ENCODE data around the gene FAM89A. TPM values are rescaled to one million over a fixed set of nuclear protein-coding genes. Genes with fewer than 3 reads are reported as not detected.

Gene FAM89A
- total and polyA plus RNA-seq, 9 donors: 7.0 to 18.0 (median 9.6) TPM

DNA sequence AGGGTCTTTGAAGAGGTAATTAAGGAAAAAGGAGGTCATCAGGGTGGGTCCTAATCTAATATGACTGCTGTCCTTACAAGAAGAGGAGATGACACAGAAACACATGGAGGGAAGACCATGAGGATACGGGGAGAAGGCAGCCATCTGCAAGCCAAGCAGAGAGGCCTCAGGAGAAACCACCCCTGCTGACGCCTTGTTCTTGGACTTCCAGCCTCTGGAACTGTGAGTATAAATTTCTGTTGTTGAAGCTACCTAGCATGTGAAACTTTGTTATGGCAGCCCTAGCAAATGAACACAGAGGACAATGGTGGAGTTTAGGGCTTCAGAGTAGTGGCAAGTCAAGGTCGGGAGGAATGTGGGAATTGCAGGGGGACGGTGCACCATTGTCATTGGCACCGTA, 36.7 kb upstream of the FAM89A start:
- 84 to 94% (median 92%) methylated on average over 5 of the region's 5 CpGs for WGBS, 3 donors
- H3K9me3 ChIP-seq: no peaks in the 10 kb centered on the region
- TF ChIP-seq, protein P1, sequence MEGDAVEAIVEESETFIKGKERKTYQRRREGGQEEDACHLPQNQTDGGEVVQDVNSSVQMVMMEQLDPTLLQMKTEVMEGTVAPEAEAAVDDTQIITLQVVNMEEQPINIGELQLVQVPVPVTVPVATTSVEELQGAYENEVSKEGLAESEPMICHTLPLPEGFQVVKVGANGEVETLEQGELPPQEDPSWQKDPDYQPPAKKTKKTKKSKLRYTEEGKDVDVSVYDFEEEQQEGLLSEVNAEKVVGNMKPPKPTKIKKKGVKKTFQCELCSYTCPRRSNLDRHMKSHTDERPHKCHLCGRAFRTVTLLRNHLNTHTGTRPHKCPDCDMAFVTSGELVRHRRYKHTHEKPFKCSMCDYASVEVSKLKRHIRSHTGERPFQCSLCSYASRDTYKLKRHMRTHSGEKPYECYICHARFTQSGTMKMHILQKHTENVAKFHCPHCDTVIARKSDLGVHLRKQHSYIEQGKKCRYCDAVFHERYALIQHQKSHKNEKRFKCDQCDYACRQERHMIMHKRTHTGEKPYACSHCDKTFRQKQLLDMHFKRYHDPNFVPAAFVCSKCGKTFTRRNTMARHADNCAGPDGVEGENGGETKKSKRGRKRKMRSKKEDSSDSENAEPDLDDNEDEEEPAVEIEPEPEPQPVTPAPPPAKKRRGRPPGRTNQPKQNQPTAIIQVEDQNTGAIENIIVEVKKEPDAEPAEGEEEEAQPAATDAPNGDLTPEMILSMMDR (IDR thresholded peaks at IDR 0.05): no peak
- TF ChIP-seq EP300 (IDR thresholded peaks at IDR 0.05) (no peak), POLR2A (IDR thresholded peaks at IDR 0.05) (no peak)
- H3K27me3 ChIP-seq: no peaks in the 10 kb centered on the region
- intact Hi-C loops (cut with DNase I): no loop called here
- no peak overlapping the region for H3K27ac ChIP-seq
- no peak overlapping the region for H3K4me3 ChIP-seq
- no peaks in the 10 kb centered on the region for H3K36me3 ChIP-seq
- DNase-seq: no peak
- no peaks in the 10 kb centered on the region for H3K4me1 ChIP-seq (ENCODE audit: insufficient read depth)

DNA sequence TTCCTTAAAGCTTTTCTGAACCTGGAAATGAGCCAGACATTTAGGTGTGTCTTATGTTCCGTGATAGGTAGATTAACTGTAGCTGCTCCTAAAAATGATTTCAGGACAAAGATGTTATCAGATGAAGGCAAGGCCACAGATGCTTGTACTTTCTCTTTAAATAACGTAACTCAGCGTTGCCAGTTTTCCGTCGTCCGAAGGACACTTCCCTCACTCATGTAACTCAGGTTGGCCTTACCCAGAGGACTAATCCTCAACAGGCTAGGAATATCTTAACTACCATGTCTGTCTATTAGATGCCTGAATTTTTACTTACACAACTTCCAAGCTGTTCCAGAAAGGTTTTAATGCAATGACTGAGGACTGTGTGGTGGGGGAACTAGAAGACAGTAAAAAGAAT, 35.4 kb upstream of the FAM89A start:
- H3K27me3 ChIP-seq: no peaks in the 10 kb centered on the region
- no peak overlapping the region for H3K27ac ChIP-seq
- intact Hi-C loops (cut with DNase I): no loop called here
- H3K4me1 ChIP-seq (ENCODE audit: insufficient read depth): no peaks in the 10 kb centered on the region
- no peaks in the 10 kb centered on the region for H3K9me3 ChIP-seq
- H3K4me3 ChIP-seq: no peak overlapping the region
- H3K36me3 ChIP-seq: no peaks in the 10 kb centered on the region
- DNase-seq: no peak
- 58 to 70% (median 59%) methylated on average over 6 of the region's 6 CpGs for WGBS, 3 donors
- no peak for TF ChIP-seq EP300 (IDR thresholded peaks at IDR 0.05)
- TF ChIP-seq, protein P1 (IDR thresholded peaks at IDR 0.05): no peak

DNA sequence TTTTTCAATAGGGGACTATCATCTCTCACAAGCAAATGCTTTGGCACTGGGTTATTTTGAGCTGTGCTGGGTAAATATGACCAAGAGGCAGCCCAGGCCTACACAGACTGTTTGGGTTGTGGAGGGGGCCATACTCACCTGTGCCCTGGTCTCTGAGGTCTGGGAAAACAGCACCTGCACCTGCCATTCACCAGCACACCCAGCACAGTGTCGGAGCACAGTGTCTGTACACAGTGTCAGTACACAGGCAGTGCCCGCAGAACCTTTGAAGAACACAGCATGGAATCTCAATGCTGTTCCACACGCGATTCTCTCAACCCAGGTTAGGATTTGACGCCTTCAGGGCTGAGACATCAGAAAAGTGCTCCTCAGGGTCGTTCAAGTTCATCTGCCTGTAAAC, 35.0 kb upstream of the FAM89A start:
- TF ChIP-seq POLR2A (IDR thresholded peaks at IDR 0.05) (no peak), EP300 (IDR thresholded peaks at IDR 0.05) (no peak)
- TF ChIP-seq, protein P1 (IDR thresholded peaks at IDR 0.05): no peak
- 88 to 91% (median 90%) methylated on average over 6 of the region's 6 CpGs for WGBS, 3 donors

DNA sequence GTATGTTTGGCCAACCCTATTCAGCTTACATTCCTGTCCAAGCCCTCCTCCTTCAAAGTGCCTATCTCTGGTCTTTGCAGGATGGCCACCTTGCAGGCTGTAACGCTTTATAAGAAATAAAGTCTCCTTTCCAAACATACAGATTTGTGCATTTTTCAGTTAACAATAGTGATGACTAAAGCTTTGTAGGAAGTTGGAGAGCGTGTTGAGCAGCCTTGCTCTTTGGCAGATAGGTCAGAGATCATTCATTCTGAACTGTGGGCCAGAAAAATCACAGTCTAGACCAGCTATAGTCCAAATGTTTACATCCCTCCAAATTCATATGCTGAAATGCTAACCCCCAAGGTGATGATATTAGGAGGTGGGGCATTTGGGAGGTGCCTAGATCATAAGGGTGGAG, 34.0 kb upstream of the FAM89A start:
- intact Hi-C loops (cut with DNase I): no loop called here
- 71 to 83% (median 76%) methylated on average over 2 of the region's 2 CpGs for WGBS, 3 donors
- TF ChIP-seq, protein P1 (IDR thresholded peaks at IDR 0.05): no peak
- TF ChIP-seq EP300 (IDR thresholded peaks at IDR 0.05) (no peak), POLR2A (IDR thresholded peaks at IDR 0.05) (no peak)
- no peak for DNase-seq
- Histone ChIP-seq H3K27ac (no peak overlapping the region), H3K36me3 (no peaks in the 10 kb centered on the region), H3K4me3 (no peak overlapping the region), H3K27me3 (no peaks in the 10 kb centered on the region), H3K4me1 (ENCODE audit: insufficient read depth) (no peaks in the 10 kb centered on the region), H3K9me3 (no peaks in the 10 kb centered on the region)

More for the DNA sequence above, 35.0 kb upstream of the FAM89A start:
- H3K27ac ChIP-seq: no peak overlapping the region
- H3K36me3 ChIP-seq: no peaks in the 10 kb centered on the region
- H3K9me3 ChIP-seq: no peaks in the 10 kb centered on the region
- H3K4me1 ChIP-seq (ENCODE audit: insufficient read depth): no peaks in the 10 kb centered on the region
- no peak for DNase-seq
- no peaks in the 10 kb centered on the region for H3K27me3 ChIP-seq
- no peak overlapping the region for H3K4me3 ChIP-seq
- intact Hi-C loops (cut with DNase I): no loop called here

DNA sequence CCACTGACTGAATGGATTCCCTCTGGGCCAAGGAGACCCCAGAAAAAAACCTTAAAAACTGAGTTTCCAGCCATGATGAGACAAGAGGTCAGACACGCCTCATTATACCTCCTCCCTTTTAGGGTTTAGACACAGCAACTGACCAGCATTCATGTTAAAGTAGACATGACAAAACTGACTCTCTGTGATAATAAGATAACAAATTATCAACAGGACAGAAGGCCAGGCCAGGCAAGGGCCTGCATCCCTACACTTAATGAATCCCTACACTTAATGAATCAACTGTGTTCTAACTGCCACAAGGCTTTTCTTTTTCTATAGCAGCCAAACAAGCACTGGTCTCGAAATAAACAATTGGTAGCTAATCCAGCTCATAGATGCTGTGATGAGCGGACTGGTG, 33.3 kb upstream of the FAM89A start:
- no peaks in the 10 kb centered on the region for H3K9me3 ChIP-seq
- intact Hi-C loops (cut with DNase I): no loop called here
- no peaks in the 10 kb centered on the region for H3K27me3 ChIP-seq
- H3K27ac ChIP-seq: no peak overlapping the region
- DNase-seq: no peak
- no peaks in the 10 kb centered on the region for H3K4me1 ChIP-seq (ENCODE audit: insufficient read depth)
- WGBS, 3 donors: 90 to 94% (median 92%) methylated on average over 3 of the region's 3 CpGs
- H3K36me3 ChIP-seq: no peaks in the 10 kb centered on the region
- no peak for TF ChIP-seq EP300 (IDR thresholded peaks at IDR 0.05)
- TF ChIP-seq, protein P1 (IDR thresholded peaks at IDR 0.05): no peak
- no peak for TF ChIP-seq POLR2A (IDR thresholded peaks at IDR 0.05)
- H3K4me3 ChIP-seq: no peak overlapping the region

Measured in ovary (tissue), 9 donors.